Body of pancreas (tissue), 4 donors: ENCODE results near the gene NUBP2. TPM values are rescaled to one million over a fixed set of nuclear protein-coding genes. Genes with fewer than 3 reads are reported as not detected.
A peak's percentile ranks its signal among the peaks of the same experiment; 100 is the strongest.

Experiments
- ATAC-seq: fragments of 150-250 bp; one replicate; pipeline ENCODE4 v1.9.1; 2016
- DNase-seq, 4 donors: peaks; one replicate each; pipeline ENCODE4 v3.0.0-alpha.2; 2019
- H3K27ac ChIP-seq, 4 donors: fragments of 200-600 bp; sonication (generic); 1 replicate in 3 of 4; 2 replicates in 1 of 4; pipeline versions ENCODE4 v1.5.1 to v1.6.1; 2016 to 2019; ENCODE audit warnings: mild to moderate bottlenecking in 1 of 4, mixed read lengths in 1 of 4, moderate library complexity in 1 of 4
- H3K27me3 ChIP-seq, 2 donors: fragments of 200-600 bp; sonication (generic); one replicate each; pipeline ENCODE4 v1.6.0; 2016; ENCODE audit warnings: mild to moderate bottlenecking in 1 of 2
- H3K36me3 ChIP-seq, 2 donors: fragments of 200-600 bp; sonication (generic); replicated peaks in 1 of 2; 2 replicates each; pipeline ENCODE4 v1.5.1; 2016; ENCODE audit warnings: low read depth in 2 of 2; ENCODE audit not compliant: insufficient read depth in 1 of 2
- H3K4me1 ChIP-seq: fragments of 200-600 bp; sonication (generic); one replicate; pipeline ENCODE4 v1.6.0; 2016
- H3K4me3 ChIP-seq, 2 donors: fragments of 200-600 bp; sonication (generic); 1 replicate in 1 of 2; 2 replicates in 1 of 2; pipeline ENCODE4 v1.5.1; 2016 to 2019
- H3K9me3 ChIP-seq, 3 donors: fragments of 200-600 bp; sonication (generic); 1 replicate in 2 of 3; 2 replicates in 1 of 3; pipeline ENCODE4 v1.5.1; 2016
- CTCF ChIP-seq, 7 experiments: fragments of 450-650 bp in 4 of 7; fragments of 200-600 bp in 3 of 7; sonication (generic) in 3 of 7; IDR thresholded peaks; one replicate each; pipeline ENCODE4 v1.5.1; 2016 to 2019; ENCODE audit warnings: antibody characterized with exemption in 7 of 7
- POLR2A ChIP-seq, 3 donors: fragments of 450-650 bp; IDR thresholded peaks; one replicate each; pipeline ENCODE4 v1.6.1; 2016; ENCODE audit warnings: antibody characterized with exemption in 3 of 3, mild to moderate bottlenecking in 2 of 3
- WGBS, 2 donors: methylation state at CpG; one replicate each; pipeline ENCODE4 v1.1.5; 2017; 5-methylcytosine and 5-hydroxymethylcytosine counted together
- intact Hi-C: fragments of 100-400 bp; cut with DNase I; formaldehyde crosslinking; loops from one replicate; pipeline ENCODE4 v1.15.1; 2023
- total RNA-seq, 2 donors: library from RNA; depleted of rRNA; stranded (reverse); fragments of >200 nt; gene quantifications; one replicate each; pipeline ENCODE4 v1.1.0, GENCODE V29; 2016

NUBP2 gene
- total RNA-seq, 2 donors from 2014 or later, result 61.0 to 72.6 TPM

- H3K4me1 ChIP-seq, result peaks cover 25% of the 10 kb centered on the region
- DNase-seq (peak in 1 of 4 donors; percentile 8), ATAC-seq (no peak)
- H3K27me3 ChIP-seq, result no peaks in the 10 kb centered on the region
- H3K4me3 ChIP-seq, result no peak overlapping the region
- 82% methylated on average over 6 of the region's 6 CpGs; no CpG with 5 or more reads in 1 of the 2 donors for WGBS, 2 donors
- H3K36me3 ChIP-seq, result peaks cover 0 to 6% of the 10 kb centered on the region in 2 donors
- H3K9me3 ChIP-seq, result no peaks in the 10 kb centered on the region
- intact Hi-C loops, result no loop called here
- no peak for TF ChIP-seq POLR2A (IDR thresholded peaks at IDR 0.05)
- no peak for TF ChIP-seq CTCF (IDR thresholded peaks at IDR 0.05)
- no peak overlapping the region for H3K27ac ChIP-seq
These were observed 4.2 kb downstream of the NUBP2 start for GRCh38 chr16:1787056-1787321.

- Histone ChIP-seq H3K27me3 (no peaks in the 10 kb centered on the region), H3K36me3 (peaks cover 0 to 6% of the 10 kb centered on the region in 2 donors), H3K27ac (no peak overlapping the region), H3K9me3 (no peaks in the 10 kb centered on the region), H3K4me3 (no peak overlapping the region), H3K4me1 (peaks cover 25% of the 10 kb centered on the region)
- no peak for TF ChIP-seq CTCF (IDR thresholded peaks at IDR 0.05)
- TF ChIP-seq POLR2A (IDR thresholded peaks at IDR 0.05), result no peak
- WGBS, 2 donors, result 91 to 93% methylated on average over 28 to 44 of the region's 44 CpGs
- DNase-seq, result peak in 3 of 4 donors; percentile 10 to 13 (median 12)
- ATAC-seq, result no peak
- intact Hi-C loops, result no loop called here
These were observed 4.7 kb downstream of the NUBP2 start for GRCh38 chr16:1787322-1788094.

DNA sequence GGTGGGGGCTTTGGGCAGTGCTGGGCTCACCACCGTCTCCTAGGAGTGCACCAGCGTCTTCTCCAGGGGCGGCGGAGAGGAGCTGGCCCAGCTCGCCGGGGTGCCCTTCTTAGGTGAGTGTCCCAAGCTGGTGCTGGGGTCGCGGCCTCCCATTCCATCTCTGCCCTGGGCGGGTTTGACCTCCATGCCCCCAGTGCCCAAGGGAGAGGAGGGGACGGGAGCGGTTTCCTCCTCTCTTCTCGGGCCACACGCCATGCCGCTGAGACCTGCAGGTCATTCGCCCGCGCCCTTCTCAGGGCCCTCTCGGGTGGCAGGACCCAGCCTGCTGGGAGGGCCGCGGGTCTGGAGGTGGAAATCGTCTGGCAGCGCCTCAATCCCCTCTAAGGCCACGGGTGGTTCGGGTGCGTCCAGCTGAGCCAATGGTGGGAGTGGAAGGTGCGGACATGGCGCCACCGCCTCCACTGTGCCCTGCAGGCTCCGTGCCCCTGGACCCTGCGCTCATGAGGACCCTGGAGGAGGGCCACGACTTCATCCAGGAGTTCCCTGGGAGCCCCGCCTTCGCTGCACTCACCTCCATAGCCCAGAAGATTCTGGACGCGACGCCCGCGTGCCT, 5.4 kb downstream of the NUBP2 start:
- no peak for TF ChIP-seq CTCF (IDR thresholded peaks at IDR 0.05)
- no peak for TF ChIP-seq POLR2A (IDR thresholded peaks at IDR 0.05)
- intact Hi-C loops, result no loop called here
- ATAC-seq (no peak), DNase-seq (peak in 2 of 4 donors; percentile 6 to 9)
- Histone ChIP-seq H3K27ac (no peak overlapping the region), H3K4me3 (no peak overlapping the region), H3K36me3 (peaks cover 0 to 6% of the 10 kb centered on the region in 2 donors), H3K27me3 (no peaks in the 10 kb centered on the region), H3K9me3 (no peaks in the 10 kb centered on the region), H3K4me1 (peaks cover 30% of the 10 kb centered on the region)
- WGBS, 2 donors, result 90% methylated on average over 4 to 36 of the region's 38 CpGs

DNA sequence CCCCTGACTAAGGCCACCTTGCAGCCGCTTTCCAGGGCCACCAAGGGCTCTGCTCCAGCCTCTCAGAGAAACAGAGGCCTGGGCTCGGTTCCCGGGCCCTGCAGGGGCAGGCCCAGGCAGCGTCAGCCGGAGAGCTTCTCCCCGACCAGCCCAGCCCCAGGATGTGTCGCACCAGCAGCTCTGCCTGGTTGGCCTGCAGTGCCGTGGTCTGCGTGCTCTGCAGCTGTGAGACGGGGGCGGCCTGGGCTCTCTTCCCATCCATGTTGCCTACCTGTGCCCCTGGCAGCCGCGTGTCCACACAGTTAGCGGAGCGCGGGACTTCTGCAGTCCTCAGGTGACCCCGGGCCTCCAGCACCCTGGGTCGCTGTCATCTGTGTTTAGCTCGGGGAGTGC, 5.9 kb downstream of the NUBP2 start:
- intact Hi-C loops, result no loop called here
- Histone ChIP-seq H3K9me3 (no peaks in the 10 kb centered on the region), H3K4me3 (no peak overlapping the region), H3K36me3 (peaks cover 0 to 6% of the 10 kb centered on the region in 2 donors), H3K4me1 (peaks cover 32% of the 10 kb centered on the region), H3K27me3 (no peaks in the 10 kb centered on the region), H3K27ac (no peak overlapping the region)
- ATAC-seq, result no peak
- WGBS, 2 donors, result 63% methylated on average over 17 of the region's 19 CpGs; no CpG with 5 or more reads in 1 of the 2 donors
- DNase-seq, result peak in 1 of 4 donors; percentile 14
- TF ChIP-seq CTCF (IDR thresholded peaks at IDR 0.05), result no peak
